Tibial nerve (tissue), 4 donors: Measurements from ENCODE around the gene ZNRF3. TPM values are rescaled to one million over a fixed set of nuclear protein-coding genes. Genes with fewer than 3 reads are reported as not detected.

Experiments used
- DNase-seq, 2 donors: peaks; one replicate each; pipeline ENCODE4 v3.0.0-alpha.2; 2019; ENCODE audit warnings: low spot score in 2 of 2
- H3K27ac ChIP-seq, 4 donors: fragments of 200-600 bp; sonication (generic) in 3 of 4; one replicate each; pipeline ENCODE4 v1.5.1; 2017 to 2019; ENCODE audit warnings: mild to moderate bottlenecking in 1 of 4
- H3K27me3 ChIP-seq, 2 donors: fragments of 200-600 bp; sonication (generic) in 1 of 2; one replicate each; pipeline versions ENCODE4 v1.5.1 to v1.6.0; 2017 to 2019
- H3K36me3 ChIP-seq, 3 donors: fragments of 200-600 bp; sonication (generic); one replicate each; pipeline ENCODE4 v1.5.1; 2018 to 2019
- H3K4me1 ChIP-seq, 4 donors: fragments of 200-600 bp; sonication (generic) in 3 of 4; one replicate each; pipeline ENCODE4 v1.5.1; 2017 to 2019
- H3K4me3 ChIP-seq, 4 donors: fragments of 200-600 bp; sonication (generic) in 3 of 4; one replicate each; pipeline ENCODE4 v1.5.1; 2017 to 2019; ENCODE audit warnings: mild to moderate bottlenecking in 1 of 4, moderate library complexity in 1 of 4
- H3K9me3 ChIP-seq, 4 donors: fragments of 200-600 bp; sonication (generic) in 3 of 4; one replicate each; pipeline ENCODE4 v1.5.1; 2017 to 2019
- CTCF ChIP-seq, 5 experiments: fragments of 200-600 bp in 3 of 5; fragments of 450-650 bp in 2 of 5; sonication (generic) in 3 of 5; IDR thresholded peaks; one replicate each; pipeline ENCODE4 v1.5.1; 2016 to 2019; ENCODE audit warnings: antibody characterized with exemption in 5 of 5, mild to moderate bottlenecking in 3 of 5, moderate library complexity in 2 of 5
- EP300 ChIP-seq, 2 donors: sonication (generic); formaldehyde crosslinking; IDR thresholded peaks; one replicate each; pipeline ENCODE4 v1.6.1; 2017; ENCODE audit warnings: antibody characterized with exemption in 2 of 2, mild to moderate bottlenecking in 1 of 2
- POLR2A ChIP-seq, 2 donors: fragments of 450-650 bp; IDR thresholded peaks; one replicate each; pipeline ENCODE4 v1.6.1; 2017; ENCODE audit warnings: antibody characterized with exemption in 2 of 2, mild to moderate bottlenecking in 2 of 2, moderate library complexity in 2 of 2
- WGBS, 2 donors: methylation state at CpG; one replicate each; pipeline ENCODE4 v1.1.5; 2018; 5-methylcytosine and 5-hydroxymethylcytosine counted together
- total RNA-seq, 4 donors: library from RNA; depleted of rRNA; stranded (reverse); fragments of >200 nt; gene quantifications; one replicate each; pipeline ENCODE4 v1.1.0, GENCODE V29; 2016

ZNRF3 gene
- total RNA-seq, 4 donors from 2014 or later = 18.0 to 37.9 (median 23.5) TPM

- DNase-seq = no peak
- Histone ChIP-seq H3K27me3 (no peaks in the 10 kb centered on the region), H3K4me1 (peaks cover 0 to 18% (median 8%) of the 10 kb centered on the region in 4 donors), H3K4me3 (no peak overlapping the region), H3K9me3 (no peaks in the 10 kb centered on the region), H3K36me3 (no peaks in the 10 kb centered on the region), H3K27ac (no peak overlapping the region)
- TF ChIP-seq POLR2A (IDR thresholded peaks at IDR 0.05) (no peak), CTCF (IDR thresholded peaks at IDR 0.05) (no peak), EP300 (IDR thresholded peaks at IDR 0.05) (no peak)
- WGBS, 2 donors = 89 to 94% methylated on average over 4 of the region's 4 CpGs
Measured at GRCh38 chr22:29014773-29015172, 131.4 kb downstream of the ZNRF3 start.

DNA sequence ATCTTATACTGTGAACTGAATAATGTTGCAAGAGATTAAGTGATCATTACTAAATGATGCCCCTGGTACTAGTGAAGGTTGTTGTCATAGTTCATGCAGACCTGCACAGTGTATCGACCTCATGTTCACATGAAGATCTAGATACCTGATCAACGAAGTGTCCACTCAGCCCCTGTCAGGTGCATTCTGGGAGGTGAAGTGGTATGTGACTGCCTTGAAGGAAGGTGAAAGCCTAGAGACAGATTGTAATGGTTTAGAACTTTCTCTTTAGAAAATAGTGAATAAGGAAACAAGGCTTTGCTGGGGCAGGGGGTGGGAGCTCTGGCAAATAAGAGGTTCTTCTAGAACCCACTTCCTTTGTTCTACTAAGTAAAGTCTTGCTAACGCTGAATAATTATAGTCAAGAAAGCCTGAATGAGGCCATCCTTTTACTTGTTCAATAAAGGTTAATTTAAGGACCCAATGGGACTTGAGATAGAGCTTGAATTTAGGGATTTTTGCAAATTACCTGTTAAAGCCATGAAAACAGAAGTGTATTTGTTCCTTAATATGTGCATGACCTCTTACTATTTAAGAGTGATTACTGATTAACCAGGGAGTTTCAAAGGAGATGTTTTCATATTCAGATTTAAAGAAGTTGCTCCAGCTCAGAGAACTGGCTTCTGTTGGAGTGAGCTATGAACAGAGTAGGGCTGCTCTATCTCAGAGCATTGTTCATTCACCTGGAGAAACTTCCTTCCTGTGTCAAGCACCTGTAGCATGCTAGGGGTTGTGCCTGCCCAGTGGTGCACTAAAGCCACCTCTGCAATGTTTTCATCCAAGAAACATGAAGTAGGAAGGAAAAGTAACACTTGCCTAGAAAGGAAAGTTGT is 132.9 kb downstream of the ZNRF3 start:
- Histone ChIP-seq H3K27me3 (no peaks in the 10 kb centered on the region), H3K4me3 (no peak overlapping the region), H3K4me1 (peaks cover 0 to 14% (median 8%) of the 10 kb centered on the region in 4 donors), H3K27ac (no peak overlapping the region), H3K9me3 (no peaks in the 10 kb centered on the region), H3K36me3 (no peaks in the 10 kb centered on the region)
- DNase-seq = no peak
- WGBS, 2 donors = 84 to 87% methylated on average over 3 of the region's 3 CpGs
- TF ChIP-seq CTCF (IDR thresholded peaks at IDR 0.05) = no peak
- no peak for TF ChIP-seq EP300 (IDR thresholded peaks at IDR 0.05)
- no peak for TF ChIP-seq POLR2A (IDR thresholded peaks at IDR 0.05)

- H3K36me3 ChIP-seq = no peaks in the 10 kb centered on the region
- H3K27me3 ChIP-seq = no peaks in the 10 kb centered on the region
- DNase-seq = no peak
- WGBS, 2 donors = 95 to 96% methylated on average over 4 of the region's 4 CpGs
- no peak overlapping the region for H3K4me3 ChIP-seq
- TF ChIP-seq CTCF (IDR thresholded peaks at IDR 0.05) (no peak), EP300 (IDR thresholded peaks at IDR 0.05) (no peak), POLR2A (IDR thresholded peaks at IDR 0.05) (no peak)
- no peak overlapping the region for H3K27ac ChIP-seq
- peaks cover 0 to 13% (median 2%) of the 10 kb centered on the region in 4 donors for H3K4me1 ChIP-seq
- no peaks in the 10 kb centered on the region for H3K9me3 ChIP-seq
Measured at GRCh38 chr22:29018293-29019189, 135.2 kb downstream of the ZNRF3 start.

GRCh38 chr22:29022101-29022817 is 138.9 kb downstream of the ZNRF3 start:
- TF ChIP-seq POLR2A (IDR thresholded peaks at IDR 0.05) (no peak), EP300 (IDR thresholded peaks at IDR 0.05) (no peak), CTCF (IDR thresholded peaks at IDR 0.05) (no peak)
- Histone ChIP-seq H3K9me3 (no peaks in the 10 kb centered on the region), H3K27me3 (no peaks in the 10 kb centered on the region), H3K36me3 (peaks cover 0 to 7% (median 0%) of the 10 kb centered on the region in 3 donors), H3K4me3 (no peak overlapping the region), H3K27ac (no peak overlapping the region), H3K4me1 (peaks cover 0 to 14% (median 4%) of the 10 kb centered on the region in 4 donors)
- WGBS, 2 donors = 82 to 84% methylated on average over 6 of the region's 6 CpGs
- no peak for DNase-seq
